HepG2 (cell line): ENCODE data around the gene CCN6. TPM values are rescaled to one million over a fixed set of nuclear protein-coding genes. Genes with fewer than 3 reads are reported as not detected.

ENCODE experiments used
- CAMTA2 ChIP-seq: sonication (generic); formaldehyde crosslinking; IDR thresholded peaks from 2 replicates; pipeline ENCODE4 v1.4.0; 2020; ENCODE audit warnings: mild to moderate bottlenecking, missing genetic modification reagents, borderline replicate concordance
- CCAR2 ChIP-seq: fragments of 200-400 bp; formaldehyde crosslinking; optimal IDR thresholded peaks from 2 replicates; pipeline ENCODE3; 2018; ENCODE audit warnings: low read depth, mild to moderate bottlenecking, low read length, moderate library complexity
- CSRNP1 ChIP-seq: sonication (generic); formaldehyde crosslinking; IDR thresholded peaks from 2 replicates; pipeline ENCODE4 v1.8.1; 2023; ENCODE audit warnings: mild to moderate bottlenecking, missing genetic modification reagents
- DNMT1 ChIP-seq: sonication (generic); formaldehyde crosslinking; IDR thresholded peaks from 2 replicates; pipeline ENCODE4 v1.5.1; 2020; ENCODE audit warnings: mild to moderate bottlenecking, missing genetic modification reagents
- HES4 ChIP-seq: sonication (generic); formaldehyde crosslinking; IDR thresholded peaks from 2 replicates; pipeline ENCODE4 v1.9.0; 2021; ENCODE audit warnings: mild to moderate bottlenecking, missing genetic modification reagents, borderline replicate concordance
- HHEX ChIP-seq: IDR thresholded peaks from 2 replicates; pipeline ENCODE4 v1.6.1; 2016; ENCODE audit warnings: control low read depth
- HOXA5 ChIP-seq: sonication (generic); formaldehyde crosslinking; IDR thresholded peaks from 2 replicates; pipeline ENCODE4 v1.4.0; 2020; ENCODE audit warnings: missing genetic modification reagents
- IKZF4 ChIP-seq: sonication (generic); formaldehyde crosslinking; IDR thresholded peaks from 2 replicates; pipeline ENCODE4 v1.5.1; 2020; ENCODE audit warnings: borderline replicate concordance, mild to moderate bottlenecking, low read depth, missing genetic modification reagents; ENCODE audit errors: not compliant biosample characterization
- JUNB ChIP-seq: sonication (generic); formaldehyde crosslinking; IDR thresholded peaks from 2 replicates; pipeline ENCODE4 v1.8.0; 2022; ENCODE audit warnings: missing genetic modification reagents, mild to moderate bottlenecking, borderline replicate concordance
- PRPF4 ChIP-seq: fragments of 200-400 bp; formaldehyde crosslinking; IDR thresholded peaks from 2 replicates; pipeline ENCODE4 v1.6.1; 2016; ENCODE audit warnings: low read length, low read depth; ENCODE audit not compliant: poor library complexity, severe bottlenecking
- RFXAP ChIP-seq: sonication (generic); formaldehyde crosslinking; IDR thresholded peaks from 2 replicates; pipeline ENCODE4 v1.4.0; 2020; ENCODE audit warnings: missing genetic modification reagents, borderline replicate concordance
- THAP11 ChIP-seq: IDR thresholded peaks from 2 replicates; pipeline ENCODE4 v1.6.1; 2016; ENCODE audit warnings: missing biosample characterization, missing genetic modification reagents
- THYN1 ChIP-seq: sonication (generic); formaldehyde crosslinking; IDR thresholded peaks from 2 replicates; pipeline ENCODE4 v1.8.1; 2023; ENCODE audit warnings: low read depth, mild to moderate bottlenecking, moderate library complexity, missing genetic modification reagents, borderline replicate concordance
- U2AF2 ChIP-seq: fragments of 200-400 bp; formaldehyde crosslinking; IDR thresholded peaks from 2 replicates; pipeline ENCODE4 v1.6.1; 2017; ENCODE audit warnings: low read depth, mild to moderate bottlenecking, low read length
- ZBTB37 ChIP-seq: sonication (generic); formaldehyde crosslinking; IDR thresholded peaks from 2 replicates; pipeline ENCODE4 v1.4.0; 2020; ENCODE audit warnings: mild to moderate bottlenecking, missing genetic modification reagents
- ZNF12 ChIP-seq: sonication (generic); formaldehyde crosslinking; IDR thresholded peaks from 2 replicates; pipeline ENCODE4 v1.5.0; 2020; ENCODE audit warnings: missing genetic modification reagents
- ZNF556 ChIP-seq: sonication (generic); formaldehyde crosslinking; IDR thresholded peaks from 2 replicates; pipeline ENCODE4 v1.4.0; 2020; ENCODE audit warnings: mild to moderate bottlenecking, missing genetic modification reagents, borderline replicate concordance
- ZNF607 ChIP-seq: sonication (generic); formaldehyde crosslinking; IDR thresholded peaks from 2 replicates; pipeline ENCODE4 v1.5.1; 2020; ENCODE audit warnings: missing genetic modification reagents, mild to moderate bottlenecking, borderline replicate concordance
- ZNF609 ChIP-seq: sonication (generic); formaldehyde crosslinking; IDR thresholded peaks from 2 replicates; pipeline ENCODE4 v1.4.0; 2020; ENCODE audit warnings: mild to moderate bottlenecking, missing genetic modification reagents, borderline replicate concordance
- ZNF678 ChIP-seq: sonication (generic); formaldehyde crosslinking; IDR thresholded peaks from 2 replicates; pipeline ENCODE4 v1.4.0; 2020; ENCODE audit warnings: mild to moderate bottlenecking, missing genetic modification reagents
- ZNF792 ChIP-seq: IDR thresholded peaks from 2 replicates; pipeline ENCODE4 v1.6.1; 2016
- polyA plus RNA-seq, 8 experiments: library from polyadenylated mRNA; depleted of rRNA in 3 of 8; stranded (reverse) in 7 of 8; unstranded in 1 of 8; fragments of >200 nt; fragmentation: Illumina TruSeq in 4 of 8; extraction: Trizol in 4 of 8; gene quantifications; 2 replicates each; pipeline versions ENCODE4 v1.2.1 to v1.2.3, GENCODE V29; 2011 to 2016; ENCODE audit warnings: low read depth in 4 of 8, missing spikeins in 1 of 8, mixed read lengths in 1 of 8; ENCODE audit not compliant: insufficient read depth in 1 of 8
- total RNA-seq, 5 experiments: library from RNA; depleted of rRNA; stranded (reverse); fragments of >200 nt; fragmentation: Illumina TruSeq; extraction: Trizol; gene quantifications; 2 replicates each; pipeline ENCODE4 v1.2.3, GENCODE V29; 2016; ENCODE audit warnings: low read depth in 1 of 5

CCN6 gene
- total and polyA plus RNA-seq, 2 of the 13 experiments (the other 11 are each of a cell fraction or from before 2014, with no cell fraction given), result not detected

- TF ChIP-seq THAP11 (CRISPR knock-in tag), result peak; percentile 35; the same call in 1 of the 2 replicates
- TF ChIP-seq ZNF607 (CRISPR knock-in tag), result no peak
- TF ChIP-seq HOXA5 (CRISPR knock-in tag), result no peak
- peak; percentile 52; the same call in 1 of the 2 replicates for TF ChIP-seq RFXAP (CRISPR knock-in tag)
- TF ChIP-seq ZBTB37 (CRISPR knock-in tag), result peak; percentile 98
- peak; percentile 74; the same call in 1 of the 2 replicates for TF ChIP-seq HHEX (CRISPR knock-in tag)
- TF ChIP-seq CAMTA2, result no peak
- no peak for TF ChIP-seq DNMT1 (CRISPR knock-in tag)
- no peak for TF ChIP-seq PRPF4
- TF ChIP-seq ZNF556 (CRISPR knock-in tag), result peak; percentile 87; the same call in 1 of the 2 replicates
- TF ChIP-seq IKZF4 (CRISPR knock-in tag), result no peak
- TF ChIP-seq U2AF2, result no peak
- peak; percentile 38; the same call in 1 of the 2 replicates for TF ChIP-seq ZNF792 (CRISPR knock-in tag)
- TF ChIP-seq CCAR2, result peak; percentile 87
- no peak for TF ChIP-seq HES4 (CRISPR knock-in tag)
- no peak for TF ChIP-seq CSRNP1 (CRISPR knock-in tag)
- no peak for TF ChIP-seq JUNB (CRISPR knock-in tag)
- TF ChIP-seq ZNF609, result peak; percentile 89
- TF ChIP-seq ZNF678 (CRISPR knock-in tag), result 0 out of 2 replicates have a peak, but pooled peaks have one; percentile 35
- TF ChIP-seq ZNF12, result 0 out of 2 replicates have a peak, but pooled peaks have one; percentile 11
- no peak for TF ChIP-seq THYN1
These were observed 35.1 kb upstream of the CCN6 start (continued) for GRCh38 chr6:112018619-112019416.
